Hematopoietic multipotent progenitor cell treated with erythropoietin and hydrocortisone succinate and interleukin-3 and kit ligand, for 6 days (in vitro differentiated cells): Measurements from ENCODE around the gene VWA5B1.

Experiments
- DNase-seq: peaks from one replicate; pipeline ENCODE4 v3.0.0-alpha.2; 2015

Gene VWA5B1

GRCh38 chr1:20400341-20401177 is 109.9 kb downstream of the VWA5B1 start:
- no peak for DNase-seq

- DNase-seq, result no peak
Observed at GRCh38 chr1:20401405-20402010, 110.8 kb downstream of the VWA5B1 start.

GRCh38 chr1:20402585-20403422 is 112.1 kb downstream of the VWA5B1 start:
- no peak for DNase-seq

- DNase-seq, result no peak
Observed at GRCh38 chr1:20403423-20404145, 112.9 kb downstream of the VWA5B1 start.

- no peak for DNase-seq
Observed at GRCh38 chr1:20404466-20404865, 113.8 kb downstream of the VWA5B1 start.
